ENCODE measurements around the gene DGKB. TPM values are rescaled to one million over a fixed set of nuclear protein-coding genes. Genes with fewer than 3 reads are reported as not detected.

The DGKB gene
- total RNA-seq, 1 donor: not detected

- no peak overlapping the region for H3K4me3 ChIP-seq (ENCODE audit: low read depth, low read length)
- TF ChIP-seq, protein P1, sequence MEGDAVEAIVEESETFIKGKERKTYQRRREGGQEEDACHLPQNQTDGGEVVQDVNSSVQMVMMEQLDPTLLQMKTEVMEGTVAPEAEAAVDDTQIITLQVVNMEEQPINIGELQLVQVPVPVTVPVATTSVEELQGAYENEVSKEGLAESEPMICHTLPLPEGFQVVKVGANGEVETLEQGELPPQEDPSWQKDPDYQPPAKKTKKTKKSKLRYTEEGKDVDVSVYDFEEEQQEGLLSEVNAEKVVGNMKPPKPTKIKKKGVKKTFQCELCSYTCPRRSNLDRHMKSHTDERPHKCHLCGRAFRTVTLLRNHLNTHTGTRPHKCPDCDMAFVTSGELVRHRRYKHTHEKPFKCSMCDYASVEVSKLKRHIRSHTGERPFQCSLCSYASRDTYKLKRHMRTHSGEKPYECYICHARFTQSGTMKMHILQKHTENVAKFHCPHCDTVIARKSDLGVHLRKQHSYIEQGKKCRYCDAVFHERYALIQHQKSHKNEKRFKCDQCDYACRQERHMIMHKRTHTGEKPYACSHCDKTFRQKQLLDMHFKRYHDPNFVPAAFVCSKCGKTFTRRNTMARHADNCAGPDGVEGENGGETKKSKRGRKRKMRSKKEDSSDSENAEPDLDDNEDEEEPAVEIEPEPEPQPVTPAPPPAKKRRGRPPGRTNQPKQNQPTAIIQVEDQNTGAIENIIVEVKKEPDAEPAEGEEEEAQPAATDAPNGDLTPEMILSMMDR (IDR thresholded peaks at IDR 0.05; ENCODE audit: insufficient read depth, low read depth, low read length): no peak
- no peak for DNase-seq (ENCODE audit: low read depth)
Measured at GRCh38 chr7:14818871-14819270, 83.7 kb downstream of the DGKB start.

GRCh38 chr7:14817829-14818614, 84.5 kb downstream of the DGKB start:
- H3K4me3 ChIP-seq (ENCODE audit: low read depth, low read length): no peak overlapping the region
- TF ChIP-seq, protein P1 (IDR thresholded peaks at IDR 0.05; ENCODE audit: insufficient read depth, low read depth, low read length): no peak
- no peak for DNase-seq (ENCODE audit: low read depth)

DNA sequence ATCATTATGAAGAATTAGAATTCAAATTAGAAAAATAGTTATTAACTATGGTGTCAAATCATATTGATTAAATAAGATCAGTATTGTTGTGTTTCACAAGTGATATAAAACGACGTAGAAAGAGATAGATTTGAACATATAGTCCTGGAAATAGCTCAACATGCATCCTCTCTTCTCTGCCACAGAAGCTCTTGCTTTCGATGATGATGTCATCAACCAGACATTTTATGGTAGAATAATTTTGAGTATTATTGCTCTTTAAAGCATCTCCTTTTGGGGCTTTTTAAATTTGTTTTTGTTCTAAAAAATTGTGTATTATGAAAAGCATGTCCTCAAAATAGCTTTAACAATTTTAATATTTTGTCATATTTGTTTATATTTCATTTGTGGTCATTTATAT, 95.0 kb downstream of the DGKB start:
- DNase-seq (ENCODE audit: low read depth): no peak
- TF ChIP-seq, protein P1 (IDR thresholded peaks at IDR 0.05; ENCODE audit: insufficient read depth, low read depth, low read length): no peak
- H3K4me3 ChIP-seq (ENCODE audit: low read depth, low read length): no peak overlapping the region

DNA sequence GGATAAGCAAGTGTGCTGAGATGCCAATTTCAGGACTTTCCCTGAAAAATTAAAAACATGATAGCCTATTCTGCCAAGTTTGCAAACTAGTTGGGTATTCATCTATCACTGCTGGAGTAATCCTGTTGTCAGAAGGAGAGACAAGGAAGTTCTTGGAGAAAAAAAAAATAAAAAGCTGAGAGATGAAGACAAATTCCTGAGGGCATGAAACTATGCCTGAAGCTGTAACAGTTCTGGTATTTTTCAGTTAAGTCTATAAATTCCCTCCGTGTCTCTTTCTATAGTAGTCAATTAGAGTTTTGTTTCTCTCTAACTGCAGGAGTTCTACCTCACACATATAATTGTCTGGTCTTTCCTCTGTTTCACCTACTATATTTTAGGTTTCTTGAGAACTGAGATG, 95.7 kb downstream of the DGKB start:
- TF ChIP-seq, protein P1 (IDR thresholded peaks at IDR 0.05; ENCODE audit: insufficient read depth, low read depth, low read length): no peak
- DNase-seq (ENCODE audit: low read depth): no peak
- no peak overlapping the region for H3K4me3 ChIP-seq (ENCODE audit: low read depth, low read length)

DNA sequence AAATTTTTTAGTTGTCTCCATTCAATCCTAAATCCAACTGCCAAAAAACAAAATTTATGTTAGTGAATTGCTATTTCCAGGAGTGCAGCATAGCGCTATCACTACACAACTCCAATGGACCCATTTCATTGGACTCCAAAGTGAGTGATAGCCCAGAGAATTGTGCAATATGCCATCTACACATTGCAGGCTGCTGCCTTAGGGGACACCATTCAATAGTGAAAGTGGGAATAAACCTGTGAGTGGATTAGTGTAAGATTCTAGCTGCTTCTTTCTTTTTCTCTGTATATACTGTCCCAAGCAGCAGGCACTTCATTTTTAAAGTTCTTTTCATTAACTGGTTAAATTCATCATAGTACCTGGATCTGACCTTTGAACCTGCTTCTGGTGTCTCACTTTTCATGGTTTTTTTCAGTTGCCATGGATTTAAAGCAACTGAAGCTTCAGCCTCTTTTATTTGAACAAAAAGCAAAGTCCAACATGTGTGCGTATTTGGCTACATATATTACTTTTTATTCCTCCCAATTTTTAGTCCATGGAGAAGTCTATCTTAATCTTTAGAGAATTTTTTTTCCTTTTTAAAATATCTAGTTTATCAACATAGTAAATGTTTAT, 97.3 kb downstream of the DGKB start:
- H3K4me3 ChIP-seq (ENCODE audit: low read depth, low read length): no peak overlapping the region
- no peak for DNase-seq (ENCODE audit: low read depth)
- TF ChIP-seq, protein P1 (IDR thresholded peaks at IDR 0.05; ENCODE audit: insufficient read depth, low read depth, low read length): no peak

GRCh38 chr7:14800664-14801063, 101.9 kb downstream of the DGKB start:
- TF ChIP-seq, protein P1 (IDR thresholded peaks at IDR 0.05; ENCODE audit: insufficient read depth, low read depth, low read length): no peak
- no peak overlapping the region for H3K4me3 ChIP-seq (ENCODE audit: low read depth, low read length)
- no peak for DNase-seq (ENCODE audit: low read depth)

Data from fibroblast of villous mesenchyme (primary cell).